HG03520 (cell line): ENCODE data around the gene PERCC1.

Source experiments
- ATAC-seq: cut with Tn5 transposase; IDR thresholded peaks from one replicate; pipeline ENCODE4 v1.9.1; 2021; ENCODE audit warnings: mild to moderate bottlenecking, moderate library complexity; ENCODE audit not compliant: unreplicated experiment

Gene PERCC1

DNA sequence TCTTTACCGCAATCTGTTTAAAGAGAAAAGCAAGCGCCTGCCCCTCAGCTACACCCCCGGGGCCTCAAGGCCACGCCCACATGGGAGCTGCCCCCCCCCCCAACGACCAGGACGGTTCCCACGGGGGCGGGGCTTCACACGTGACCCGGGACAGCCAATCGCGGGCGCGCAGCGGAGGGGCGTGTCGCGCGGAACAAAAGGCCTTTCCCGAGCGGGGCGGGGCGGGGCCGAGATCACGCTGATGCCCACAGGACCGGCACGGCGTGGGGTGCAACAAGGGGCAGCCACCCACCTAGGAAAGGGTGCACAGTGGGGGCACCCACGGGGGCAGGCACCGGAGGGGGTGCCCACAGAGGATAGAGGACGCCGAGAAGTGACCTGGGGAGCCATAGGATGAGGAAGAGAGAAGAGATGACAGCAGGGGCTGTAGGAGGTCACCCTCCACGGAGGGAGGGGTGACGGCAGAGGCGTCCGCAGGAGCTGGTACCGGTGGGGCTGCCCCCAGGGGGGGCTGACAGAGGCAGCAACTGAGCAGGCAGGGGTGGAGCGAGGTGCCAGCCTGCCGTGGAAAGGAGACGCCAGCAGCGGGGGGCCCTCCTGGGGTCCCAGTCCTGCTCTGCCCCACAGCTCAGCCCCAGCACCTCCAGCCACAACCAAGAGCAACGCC, 22.6 kb upstream of the PERCC1 start:
- ATAC-seq, result peak; percentile 59

DNA sequence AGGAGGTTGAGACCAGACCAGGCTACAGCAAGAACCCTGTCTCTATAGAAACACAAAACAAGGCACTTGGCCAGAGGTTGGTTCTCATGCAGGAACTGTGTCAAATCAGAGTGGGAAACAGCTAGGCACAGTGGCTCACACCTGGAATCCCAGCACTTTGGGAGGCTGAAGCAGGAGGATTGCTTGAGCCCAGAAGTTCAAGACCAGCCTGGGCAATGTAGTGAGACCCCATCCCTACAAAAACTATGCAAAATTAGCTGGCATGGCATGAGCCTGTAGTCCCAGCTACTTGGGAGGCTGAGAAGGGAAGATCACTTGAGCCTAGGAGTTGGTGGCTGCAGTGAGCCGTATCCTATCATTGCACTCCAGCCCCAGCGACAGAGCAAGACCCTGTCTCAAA, 18.0 kb upstream of the PERCC1 start:
- no peak for ATAC-seq

- ATAC-seq, result peak; percentile 57
Measured at GRCh38 chr16:1413684-1414531, 17.0 kb upstream of the PERCC1 start.

GRCh38 chr16:1414532-1415260, 16.2 kb upstream of the PERCC1 start, which contains the start of gene UNKL:
UNKL (minus strand) TSS chr16:1414704; CDS start chr16:1414691, 13 bp downstream.
- ATAC-seq, result peak; percentile 23

DNA sequence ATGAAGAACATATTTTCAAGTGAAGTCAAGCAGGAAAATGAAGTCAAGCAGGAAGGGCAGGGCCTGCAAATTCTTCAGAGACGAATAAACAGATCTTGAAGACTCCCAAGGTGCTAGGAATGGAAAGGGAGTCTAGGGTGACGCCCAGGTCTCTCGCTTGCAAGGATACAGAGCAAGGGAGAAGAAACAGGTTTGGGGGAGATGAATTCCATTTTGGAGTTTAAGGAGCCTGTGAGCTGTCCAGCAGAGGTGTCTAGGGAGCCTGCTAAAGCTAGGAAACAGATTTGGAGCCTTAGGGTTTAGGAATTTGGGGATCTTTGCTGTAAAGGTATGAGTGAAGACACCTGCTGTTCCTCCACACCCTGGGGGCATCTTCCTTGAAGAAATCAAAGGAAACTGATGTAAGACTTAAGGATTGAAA, 14.3 kb upstream of the PERCC1 start:
- ATAC-seq, result no peak

DNA sequence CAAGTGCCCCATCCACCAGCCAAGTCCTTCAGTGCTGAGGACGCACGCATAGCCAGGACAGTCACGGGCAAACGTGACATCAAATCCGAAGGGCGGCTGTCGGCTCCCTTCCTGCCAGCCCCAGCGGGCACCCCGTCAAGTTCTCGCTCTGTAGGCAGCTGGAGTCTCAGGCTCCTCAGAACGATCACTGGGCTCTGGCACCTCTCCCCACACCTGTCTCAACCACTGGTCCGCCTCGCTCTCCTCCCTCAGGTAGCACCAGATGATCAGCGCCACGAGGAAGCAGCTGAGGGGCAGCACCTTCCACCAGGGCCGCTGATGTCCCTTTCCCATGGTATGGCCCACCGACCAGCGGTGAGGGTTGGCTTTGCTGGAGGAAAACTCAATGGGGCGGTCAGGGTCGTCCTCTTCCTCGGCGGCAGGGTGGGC, 10.8 kb upstream of the PERCC1 start:
- ATAC-seq, result no peak

DNA sequence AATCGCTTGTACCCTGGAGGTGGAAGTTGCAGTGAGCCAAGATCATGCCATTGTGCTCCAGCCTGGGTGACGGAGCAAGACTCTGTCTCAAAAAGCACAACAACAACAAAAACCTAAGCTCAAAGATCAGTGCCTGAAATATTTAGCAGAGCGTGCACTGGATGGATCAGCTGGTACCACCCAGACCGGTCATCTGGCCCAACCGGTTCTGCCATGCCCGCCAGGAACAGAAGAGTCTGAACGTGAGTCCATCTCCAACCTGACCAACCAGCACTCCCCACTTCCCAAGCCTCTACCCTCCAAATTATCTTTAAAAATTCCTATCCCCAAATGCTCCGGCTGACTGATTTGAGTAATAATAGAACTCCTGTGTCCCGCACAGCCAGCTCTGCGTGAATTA, 8.8 kb upstream of the PERCC1 start:
- no peak for ATAC-seq

DNA sequence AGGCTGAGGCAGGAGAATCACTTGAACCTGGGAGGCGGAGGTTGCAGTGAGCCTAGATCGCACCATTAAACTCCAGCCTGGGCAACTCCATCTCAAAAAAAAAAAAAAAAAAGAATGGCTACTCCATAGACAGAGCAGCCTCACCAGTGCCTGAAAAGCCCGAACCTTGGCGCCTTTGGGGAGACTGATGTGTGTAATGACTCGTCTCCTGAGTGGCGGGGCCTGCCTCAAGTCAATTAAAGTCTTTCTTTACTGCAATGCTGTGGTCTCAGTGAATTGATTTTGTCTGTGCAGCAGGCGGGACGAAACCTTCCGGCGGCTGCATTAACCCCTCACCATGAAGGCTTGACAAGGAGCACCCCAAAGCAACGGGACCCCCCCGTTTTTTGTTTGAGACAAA, 6.8 kb upstream of the PERCC1 start:
- no peak for ATAC-seq

DNA sequence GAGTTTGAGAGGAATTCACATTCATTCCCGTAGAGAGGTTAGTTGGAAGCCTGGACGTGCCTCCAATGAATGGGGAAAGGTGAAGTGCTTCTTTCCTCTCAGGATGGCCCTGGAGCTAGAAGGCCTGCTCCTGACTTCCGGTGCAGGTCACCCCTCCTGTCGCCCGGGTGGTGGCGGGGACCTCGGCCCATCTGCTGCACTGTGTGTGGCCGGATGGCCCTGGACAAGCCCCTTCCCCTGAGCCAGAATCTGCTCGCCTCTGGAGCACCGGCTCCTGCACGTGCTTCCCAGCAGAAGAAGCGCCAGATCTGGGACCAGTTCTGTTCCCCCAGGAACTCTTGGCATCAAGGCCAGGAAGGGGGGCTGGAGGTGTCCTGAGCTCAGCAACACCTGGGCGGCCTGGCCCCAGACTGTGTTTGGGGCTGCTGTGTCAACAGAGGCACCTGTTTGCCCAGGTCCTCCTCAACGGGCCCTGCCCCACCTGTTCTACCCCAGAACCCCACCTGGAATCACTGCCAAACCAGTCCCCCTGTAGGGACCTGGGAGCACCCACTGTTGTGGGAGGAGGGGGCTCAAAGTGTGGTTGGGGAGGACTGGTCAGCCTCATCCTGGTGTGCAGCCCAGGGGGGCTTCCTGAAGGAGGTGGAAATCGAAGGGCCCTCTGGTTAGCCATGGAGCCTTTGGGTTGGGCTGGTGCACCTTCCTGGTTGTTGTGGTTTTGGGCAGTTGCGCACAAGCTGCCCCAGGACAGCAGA, 5.1 kb upstream of the PERCC1 start:
- ATAC-seq, result no peak

- ATAC-seq, result no peak
Measured at GRCh38 chr16:1426734-1427471, 4.0 kb upstream of the PERCC1 start.

DNA sequence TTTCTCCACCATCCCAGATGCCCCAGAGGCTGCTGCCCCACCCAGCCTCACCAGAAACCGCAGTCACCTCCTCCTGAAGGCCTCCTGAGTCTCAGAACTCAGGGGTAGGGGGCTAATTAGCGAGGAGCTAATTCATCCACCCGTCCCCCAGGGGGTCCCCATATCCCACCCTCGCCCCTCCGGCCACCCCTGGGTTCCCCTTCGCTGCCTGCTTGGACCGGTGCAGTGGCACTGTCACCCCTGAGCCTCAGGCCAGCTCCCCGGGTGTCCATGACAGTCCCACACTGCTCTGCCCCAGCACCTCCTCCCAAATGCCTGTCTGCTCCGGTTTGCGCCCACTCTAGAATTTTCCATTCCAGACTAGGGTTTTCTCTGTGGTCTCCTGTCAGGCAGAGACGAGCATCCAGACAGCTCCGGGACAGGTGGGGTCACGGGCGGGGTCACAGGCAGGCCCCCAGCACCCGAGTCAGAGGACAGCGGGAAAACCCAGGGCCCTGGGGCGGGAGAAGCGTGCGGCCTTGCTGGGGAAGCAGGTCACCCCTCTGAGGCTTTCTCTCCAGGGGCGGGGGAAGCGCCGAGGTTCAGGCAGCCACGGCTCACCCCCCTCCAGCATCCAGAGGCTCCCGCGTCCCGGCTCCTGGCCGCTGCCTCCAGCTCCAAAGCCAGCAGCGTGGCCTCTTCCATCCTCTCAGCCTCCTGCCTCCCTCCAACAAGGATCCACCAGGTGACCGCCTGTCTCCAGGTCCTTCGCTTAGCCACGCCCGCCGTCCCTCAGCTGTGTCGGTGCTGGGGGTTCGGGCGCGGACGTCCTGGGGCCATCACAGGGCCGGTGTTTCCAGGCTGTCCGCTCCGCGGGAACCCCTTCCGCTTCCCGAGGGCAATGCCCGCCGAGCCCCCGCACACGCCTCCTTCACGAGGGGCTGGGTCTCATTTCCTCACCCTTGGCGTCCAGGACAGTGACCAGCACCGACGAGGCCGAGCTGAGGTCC, 3.1 kb upstream of the PERCC1 start:
- no peak for ATAC-seq

- ATAC-seq, result no peak
Measured at GRCh38 chr16:1428511-1428910, 2.4 kb upstream of the PERCC1 start.

GRCh38 chr16:1429012-1429411, 1.9 kb upstream of the PERCC1 start:
- ATAC-seq, result no peak

DNA sequence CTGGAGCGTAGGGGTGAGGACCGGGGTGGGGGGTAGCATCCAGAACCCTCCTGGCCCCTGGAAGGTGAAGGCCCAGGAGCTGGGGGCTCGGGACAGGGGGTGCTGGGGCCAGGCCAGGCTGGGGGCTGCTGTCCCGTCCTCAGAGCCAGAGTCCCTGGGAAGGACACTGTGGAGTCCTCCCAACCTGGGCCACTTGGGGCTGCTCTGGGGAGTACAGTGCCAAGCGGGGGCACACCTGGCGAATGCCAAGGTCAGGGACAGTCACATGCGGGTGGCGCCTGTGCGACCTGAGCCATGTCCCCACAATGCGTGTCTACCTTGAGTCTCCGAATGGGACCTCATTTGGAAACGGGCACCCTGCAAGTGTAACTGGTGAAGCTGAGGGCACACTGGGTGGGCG, 1.2 kb upstream of the PERCC1 start:
- no peak for ATAC-seq

DNA sequence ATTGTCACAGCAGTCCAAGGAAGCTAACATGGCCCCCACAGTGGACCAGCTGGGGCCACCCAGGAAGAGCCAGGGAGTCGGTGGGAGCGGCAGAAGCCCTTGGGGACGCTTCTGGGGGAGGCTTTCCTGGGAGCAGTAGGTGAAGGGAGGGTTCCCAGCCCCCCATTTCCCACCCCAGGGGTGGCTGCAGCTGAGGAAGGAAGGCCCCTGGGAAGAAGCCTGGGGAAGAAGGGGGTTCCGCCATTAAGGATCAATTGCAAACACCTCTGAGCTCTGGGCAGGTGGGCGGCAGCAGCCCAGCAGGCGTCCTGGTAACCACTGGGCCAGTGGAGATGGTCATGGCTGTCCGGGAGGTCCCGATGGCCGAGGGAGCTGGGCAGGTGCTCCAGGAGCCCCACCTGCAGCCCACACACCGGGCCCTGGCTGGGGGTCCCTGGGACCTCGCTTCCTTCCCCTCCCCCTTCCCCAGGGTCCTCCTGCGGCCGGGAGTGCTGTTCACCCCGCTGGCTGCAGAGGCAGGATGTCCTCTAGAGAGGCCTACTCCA, 592 bp upstream of the PERCC1 start:
- no peak for ATAC-seq

DNA sequence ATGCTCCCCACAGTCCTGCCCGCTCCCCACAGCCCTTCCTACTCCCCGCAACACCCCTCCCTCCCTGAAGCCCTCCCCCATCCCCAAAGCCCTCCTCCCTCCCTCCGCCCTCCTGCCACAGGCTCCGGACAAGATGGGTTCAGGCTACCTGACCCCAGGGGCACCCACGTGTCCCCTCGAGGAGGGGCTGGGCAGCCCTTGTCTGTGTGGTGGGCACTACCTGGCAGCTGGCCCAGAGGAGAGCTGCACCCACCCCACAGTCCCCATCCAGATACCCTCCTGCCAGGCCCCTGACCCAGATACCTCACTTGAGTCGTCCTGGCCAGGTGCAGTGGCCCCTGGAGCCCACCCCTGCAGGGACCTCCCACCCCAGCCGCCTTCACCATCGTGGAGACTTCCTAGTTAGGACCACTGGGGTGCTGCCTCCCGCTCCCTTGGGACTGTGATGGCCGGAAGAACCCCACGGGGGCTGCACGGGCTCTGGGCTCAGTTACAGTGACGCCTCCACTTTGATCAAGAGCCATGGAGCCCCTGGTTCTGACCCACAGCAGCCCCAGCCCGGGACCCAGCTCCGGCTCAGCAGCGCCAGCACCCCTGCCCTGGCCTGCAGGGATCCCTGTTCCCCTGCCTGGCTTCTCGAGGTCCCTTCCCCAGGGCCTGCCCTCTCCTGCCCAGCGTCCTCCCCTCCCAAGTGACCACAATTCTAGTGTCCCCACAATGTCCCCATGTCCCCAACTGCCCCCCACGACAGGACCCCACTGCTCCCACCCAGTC, 806 bp downstream of the PERCC1 start:
- no peak for ATAC-seq

GRCh38 chr16:1432388-1433262, 1.7 kb downstream of the PERCC1 start:
- ATAC-seq, result no peak
